ENCODE data around the gene CASP3. TPM values are rescaled to one million over a fixed set of nuclear protein-coding genes. Genes with fewer than 3 reads are reported as not detected.

CASP3 gene
- total RNA-seq, 1 experiment from 2014 or later = 11.4 TPM

DNA sequence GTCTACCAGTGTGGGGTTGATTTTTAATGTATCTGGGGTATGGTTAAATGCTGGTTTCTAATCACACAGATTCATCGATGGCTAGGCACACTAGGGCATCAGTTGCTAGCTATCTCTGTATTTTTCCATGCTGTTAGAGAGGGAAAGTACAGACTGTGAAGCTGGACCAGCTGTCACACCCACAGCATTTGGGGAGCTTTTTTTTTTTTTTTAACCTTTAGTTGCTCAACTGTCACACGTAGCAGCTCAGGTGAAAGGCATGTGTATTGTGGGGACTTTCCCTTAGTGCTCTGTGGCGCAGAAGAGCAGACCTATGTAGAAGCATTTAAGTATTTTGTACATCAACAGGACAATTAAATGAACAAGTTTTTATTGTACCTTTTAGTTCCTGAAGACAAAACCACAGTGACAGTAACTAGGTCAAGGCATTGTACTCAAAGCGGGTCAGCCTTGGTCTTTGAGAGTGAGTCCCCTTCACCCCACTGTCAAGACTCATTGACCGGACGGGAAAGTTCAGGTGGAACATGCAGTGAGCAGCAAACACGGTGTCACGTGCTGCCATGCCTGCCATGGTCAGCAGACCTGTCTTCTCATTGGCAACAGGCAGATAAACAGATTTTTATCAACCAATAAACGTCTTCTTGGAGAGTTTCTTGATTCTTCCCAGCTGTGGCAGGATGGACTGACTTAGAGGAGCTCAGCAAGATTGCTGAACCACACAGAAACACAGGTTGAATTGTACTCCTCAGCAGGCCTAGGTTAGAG lies 65.3 kb downstream of the CASP3 start:
- H3K4me2 ChIP-seq (ENCODE audit: low read length) = no peak overlapping the region
- no peak for TF ChIP-seq ZFX (IDR thresholded peaks at IDR 0.05)
- TF ChIP-seq, protein P1, sequence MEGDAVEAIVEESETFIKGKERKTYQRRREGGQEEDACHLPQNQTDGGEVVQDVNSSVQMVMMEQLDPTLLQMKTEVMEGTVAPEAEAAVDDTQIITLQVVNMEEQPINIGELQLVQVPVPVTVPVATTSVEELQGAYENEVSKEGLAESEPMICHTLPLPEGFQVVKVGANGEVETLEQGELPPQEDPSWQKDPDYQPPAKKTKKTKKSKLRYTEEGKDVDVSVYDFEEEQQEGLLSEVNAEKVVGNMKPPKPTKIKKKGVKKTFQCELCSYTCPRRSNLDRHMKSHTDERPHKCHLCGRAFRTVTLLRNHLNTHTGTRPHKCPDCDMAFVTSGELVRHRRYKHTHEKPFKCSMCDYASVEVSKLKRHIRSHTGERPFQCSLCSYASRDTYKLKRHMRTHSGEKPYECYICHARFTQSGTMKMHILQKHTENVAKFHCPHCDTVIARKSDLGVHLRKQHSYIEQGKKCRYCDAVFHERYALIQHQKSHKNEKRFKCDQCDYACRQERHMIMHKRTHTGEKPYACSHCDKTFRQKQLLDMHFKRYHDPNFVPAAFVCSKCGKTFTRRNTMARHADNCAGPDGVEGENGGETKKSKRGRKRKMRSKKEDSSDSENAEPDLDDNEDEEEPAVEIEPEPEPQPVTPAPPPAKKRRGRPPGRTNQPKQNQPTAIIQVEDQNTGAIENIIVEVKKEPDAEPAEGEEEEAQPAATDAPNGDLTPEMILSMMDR (IDR thresholded peaks at IDR 0.05 in 2 of 3, conservative IDR thresholded peaks at IDR 0.05 in 1 of 3; ENCODE audit: borderline replicate concordance in 1 of 3, insufficient read depth in 1 of 3, low read depth in 2 of 3, low read length in 2 of 3) = no peak
- TF ChIP-seq POLR2AphosphoS5 (IDR thresholded peaks at IDR 0.05; ENCODE audit: low read depth, low read length) = no peak
- TF ChIP-seq FOSL1 (IDR thresholded peaks at IDR 0.05; ENCODE audit: low read depth) = no peak
- no peak for TF ChIP-seq SIN3A (IDR thresholded peaks at IDR 0.05; ENCODE audit: low read depth)
- ChIA-PET CTCF (no interaction called here), POLR2A (no interaction called here), RAD21 (ENCODE audit: low non-redundant PET in 1 of 2, low total read pairs in 2 of 2, uncharacterized antibody in 2 of 2, unreplicated experiment in 2 of 2) (interaction anchor here in 1 of 2 experiments (0.6 kb wide), 1 partner anchor 42 kb away, joined by 3 read pairs; no protein-coding TSS in a partner anchor)
- H2AFZ ChIP-seq (ENCODE audit: low read depth, low read length, poor library complexity, severe bottlenecking) = no peak overlapping the region
- H3K27me3 ChIP-seq (ENCODE audit: insufficient read depth, low read length) = no peaks in the 10 kb centered on the region
- H3K9me2 ChIP-seq (ENCODE audit: insufficient read depth) = no peaks in the 10 kb centered on the region
- H3K36me3 ChIP-seq (ENCODE audit: control insufficient read depth in 1 of 2, insufficient read depth in 2 of 2, low read length in 2 of 2) = no peaks in the 10 kb centered on the region
- BruUV-seq (replicated peaks) = no TSS peak
- no peak overlapping the region for H3K27ac ChIP-seq (ENCODE audit: low read depth, low read length)
- H4K20me1 ChIP-seq (ENCODE audit: insufficient read depth) = no peaks in the 10 kb centered on the region
- DNase-seq (ENCODE audit: low read depth, low spot score) (no peak), ATAC-seq (no peak)
- no peaks in the 10 kb centered on the region for H3K4me1 ChIP-seq (ENCODE audit: control insufficient read depth in 1 of 2, insufficient read depth in 2 of 2, low read length in 2 of 2)
- intact Hi-C loops (cut with micrococcal nuclease) = no loop called here
- H3K9me3 ChIP-seq (ENCODE audit: control insufficient read depth in 1 of 2, insufficient read depth in 1 of 2, low read depth in 1 of 2, low read length in 2 of 2) = no peaks in the 10 kb centered on the region
- H3K4me3 ChIP-seq (replicated peaks in 1 of 2; ENCODE audit: low read depth in 1 of 2, low read length in 2 of 2) = no peak overlapping the region
- H3K79me2 ChIP-seq (ENCODE audit: insufficient read depth, low read length) = no peaks in the 10 kb centered on the region
- no peak overlapping the region for H3K9ac ChIP-seq (ENCODE audit: low read length)

Other genes with a start within 250 kb of the CASP3 start
- gene IRF2, start 174.9 kb downstream of the CASP3 start, total RNA-seq (2021; ENCODE audit: unreplicated experiment) = 10.6 TPM
- gene PRIMPOL, start 291 bp upstream of the CASP3 start, total RNA-seq (2021; ENCODE audit: unreplicated experiment) = 11.3 TPM
- gene CENPU, start 84.6 kb upstream of the CASP3 start, total RNA-seq (2021; ENCODE audit: unreplicated experiment) = 28.2 TPM
- 12.5 TPM for gene ACSL1, start 176.5 kb upstream of the CASP3 start, total RNA-seq (2021; ENCODE audit: unreplicated experiment)

Data from HCT116 (cell line).